GM23338 (cell line): ENCODE data around the gene SYNDIG1. TPM values are rescaled to one million over a fixed set of nuclear protein-coding genes. Genes with fewer than 3 reads are reported as not detected.

Experiments
- ATAC-seq: fragments of 200-7000 bp; cut with Tn5 transposase; 3 replicates; pipeline ENCODE4 v1.9.1; 2020
- DNase-seq: peaks from one replicate; pipeline ENCODE4 v3.0.0-alpha.2; 2015; ENCODE audit warnings: low spot score
- H2AFZ ChIP-seq: fragments of 200-600 bp; sonication (generic); 2 replicates; pipeline ENCODE4 v1.8.0; 2016; ENCODE audit warnings: antibody characterized with exemption, mild to moderate bottlenecking, moderate library complexity
- H3F3A ChIP-seq: fragments of 200-600 bp; sonication (generic); replicated peaks from 2 replicates; pipeline ENCODE4 v1.8.0; 2017; ENCODE audit warnings: antibody characterized with exemption, mixed run types, low read depth
- H3K27ac ChIP-seq: fragments of 200-600 bp; sonication (generic); 2 replicates; pipeline ENCODE4 v1.6.1; 2016; ENCODE audit warnings: low read depth
- H3K27me3 ChIP-seq: fragments of 200-600 bp; sonication (generic); 2 replicates; pipeline ENCODE4 v1.8.0; 2016; ENCODE audit warnings: mild to moderate bottlenecking, mixed run types, moderate library complexity; ENCODE audit not compliant: insufficient read depth
- H3K36me3 ChIP-seq: fragments of 200-600 bp; sonication (generic); 2 replicates; pipeline ENCODE4 v1.8.0; 2016; ENCODE audit warnings: mild to moderate bottlenecking; ENCODE audit not compliant: insufficient read depth
- H3K4me1 ChIP-seq: fragments of 200-600 bp; sonication (generic); 2 replicates; pipeline ENCODE4 v1.8.0; 2016; ENCODE audit warnings: mild to moderate bottlenecking, moderate library complexity; ENCODE audit not compliant: insufficient read depth
- H3K4me2 ChIP-seq: fragments of 200-600 bp; sonication (generic); 2 replicates; pipeline ENCODE4 v1.7.1; 2017; ENCODE audit warnings: mixed run types
- H3K4me3 ChIP-seq: fragments of 200-600 bp; sonication (generic); 2 replicates; pipeline ENCODE4 v1.6.1; 2016; ENCODE audit warnings: mixed run types
- H3K79me2 ChIP-seq: fragments of 200-600 bp; sonication (generic); replicated peaks from 2 replicates; pipeline ENCODE4 v1.8.0; 2017; ENCODE audit warnings: mild to moderate bottlenecking; ENCODE audit not compliant: insufficient read depth
- H3K9me2 ChIP-seq: fragments of 200-600 bp; sonication (generic); 2 replicates; pipeline ENCODE4 v1.8.0; 2017; ENCODE audit not compliant: insufficient read depth
- H4K20me1 ChIP-seq: fragments of 200-600 bp; sonication (generic); replicated peaks from 2 replicates; pipeline ENCODE4 v1.8.0; 2017; ENCODE audit warnings: mild to moderate bottlenecking; ENCODE audit not compliant: insufficient read depth
- H3K27ac Mint-ChIP-seq: 2 replicates; pipeline ENCODE4 v1.8.0; 2020; ENCODE audit warnings: inconsistent platforms, mild to moderate bottlenecking, moderate library complexity, mixed read lengths
- H3K27me3 Mint-ChIP-seq: 3 replicates; pipeline ENCODE4 v1.8.0; 2022; ENCODE audit warnings: low read depth, mild to moderate bottlenecking, moderate library complexity, mixed read lengths, inconsistent platforms; ENCODE audit not compliant: insufficient read depth, poor library complexity
- H3K36me3 Mint-ChIP-seq: 3 replicates; pipeline ENCODE4 v1.8.0; 2021; ENCODE audit warnings: low read depth, mild to moderate bottlenecking, inconsistent platforms, moderate library complexity, mixed read lengths
- H3K4me1 Mint-ChIP-seq: 3 replicates; pipeline ENCODE4 v1.8.0; 2020; ENCODE audit warnings: mild to moderate bottlenecking, inconsistent platforms, mixed read lengths
- H3K4me3 Mint-ChIP-seq: 3 replicates; pipeline ENCODE4 v1.8.0; 2021; ENCODE audit warnings: moderate library complexity, mild to moderate bottlenecking, inconsistent platforms, mixed read lengths
- H3K9me3 Mint-ChIP-seq: 3 replicates; pipeline ENCODE4 v1.8.0; 2020; ENCODE audit warnings: moderate library complexity, mild to moderate bottlenecking, inconsistent platforms, mixed read lengths
- CREB1 ChIP-seq: fragments of 250-450 bp; sonication (Bioruptor Pico); IDR thresholded peaks from 2 replicates; pipeline ENCODE4 v1.5.0; 2020; ENCODE audit warnings: low read depth, mild to moderate bottlenecking, moderate library complexity
- ETS1 ChIP-seq: IDR thresholded peaks from 2 replicates; pipeline ENCODE4 v1.6.1; 2016; ENCODE audit warnings: antibody characterized with exemption
- EZH2 ChIP-seq: fragments of 200-600 bp; sonication (generic); IDR thresholded peaks from one replicate; pipeline ENCODE4 v1.8.0; 2017; ENCODE audit warnings: antibody characterized with exemption, mild to moderate bottlenecking, low read depth; ENCODE audit not compliant: unreplicated experiment
- EZH2phosphoT487 ChIP-seq: fragments of 200-600 bp; sonication (generic); IDR thresholded peaks from one replicate; pipeline ENCODE4 v1.8.1; 2018; ENCODE audit warnings: antibody characterized with exemption; ENCODE audit not compliant: unreplicated experiment
- JUNB ChIP-seq: IDR thresholded peaks from one replicate; pipeline ENCODE4 v1.6.1; 2016; ENCODE audit warnings: antibody characterized with exemption; ENCODE audit not compliant: unreplicated experiment
- NANOG ChIP-seq: IDR thresholded peaks from 2 replicates; pipeline ENCODE4 v1.6.1; 2016; ENCODE audit warnings: antibody characterized with exemption, borderline replicate concordance
- POLR2AphosphoS5 ChIP-seq: IDR thresholded peaks from 2 replicates; pipeline ENCODE4 v1.6.1; 2016; ENCODE audit warnings: antibody characterized with exemption, low read depth
- REST ChIP-seq: IDR thresholded peaks from one replicate; pipeline ENCODE4 v1.6.1; 2018; ENCODE audit warnings: antibody characterized with exemption; ENCODE audit not compliant: unreplicated experiment
- STAT1 ChIP-seq: IDR thresholded peaks from one replicate; pipeline ENCODE4 v1.6.1; 2016; ENCODE audit warnings: antibody characterized with exemption; ENCODE audit not compliant: unreplicated experiment
- ZNF114 ChIP-seq: fragments of 250-450 bp; sonication (Bioruptor Pico); IDR thresholded peaks from 2 replicates; pipeline ENCODE4 v1.5.0; 2020; ENCODE audit warnings: mild to moderate bottlenecking, moderate library complexity
- ZNF331 ChIP-seq: fragments of 250-450 bp; sonication (Bioruptor Pico); IDR thresholded peaks from 2 replicates; pipeline ENCODE4 v1.5.0; 2020; ENCODE audit warnings: low read depth, mild to moderate bottlenecking, moderate library complexity
- ZNF462 ChIP-seq: fragments of 250-450 bp; sonication (Bioruptor Pico); IDR thresholded peaks from 2 replicates; pipeline ENCODE4 v1.5.0; 2020; ENCODE audit warnings: mild to moderate bottlenecking, moderate library complexity
- polyA plus RNA-seq: library from polyadenylated mRNA; unstranded; fragments of >200 nt; fragmentation: Nextera tagmentation; extraction: Ambion mirVana; gene quantifications from 2 replicates; pipeline ENCODE4 v1.2.1, GENCODE V29; 2016
- total RNA-seq: library from RNA; depleted of rRNA; stranded (reverse); fragments of >200 nt; shearing (Covaris generic); gene quantifications from 2 replicates; pipeline ENCODE4 v1.2.3, GENCODE V29; 2014

SYNDIG1 gene
- total and polyA plus RNA-seq, 2 experiments from 2014 or later: 2.8 to 4.8 TPM

- TF ChIP-seq ZNF331 (no peak), CREB1 (CRISPR knock-in tag) (no peak), REST (no peak), EZH2phosphoT487 (no peak), ZNF114 (CRISPR knock-in tag) (no peak), STAT1 (no peak)
These were observed 16.6 kb downstream of the SYNDIG1 start (continued) for GRCh38 chr20:24485981-24486380.

GRCh38 chr20:24487240-24487639, 17.8 kb downstream of the SYNDIG1 start:
- H3K79me2 ChIP-seq: peaks cover 23% of the 10 kb centered on the region
- no peaks in the 10 kb centered on the region for H3K36me3 ChIP-seq
- no peak overlapping the region for H3K4me3 ChIP-seq
- H3K4me1 Mint-ChIP-seq: peaks cover 35% of the 10 kb centered on the region
- H3K4me1 ChIP-seq: peaks cover 7% of the 10 kb centered on the region
- H3K9me3 Mint-ChIP-seq: no peaks in the 10 kb centered on the region
- ATAC-seq (no peak), DNase-seq (no peak)
- no peaks in the 10 kb centered on the region for H3K27me3 ChIP-seq
- H3K27ac Mint-ChIP-seq: no peak overlapping the region
- H3K27me3 Mint-ChIP-seq: peaks cover 13% of the 10 kb centered on the region
- no peaks in the 10 kb centered on the region for H3F3A ChIP-seq
- no peaks in the 10 kb centered on the region for H3K9me2 ChIP-seq
- no peak overlapping the region for H3K4me3 Mint-ChIP-seq
- no peak overlapping the region for H2AFZ ChIP-seq
- H3K27ac ChIP-seq: no peak overlapping the region
- 0 out of 2 replicates have a peak, but pooled peaks cover 1% of the 10 kb centered on the region for H4K20me1 ChIP-seq
- H3K4me2 ChIP-seq: no peak overlapping the region
- peaks cover 8% of the 10 kb centered on the region; the same call in 2 of the 3 replicates for H3K36me3 Mint-ChIP-seq
- no peak for TF ChIP-seq ZNF462 (CRISPR knock-in tag)
- no peak for TF ChIP-seq ZNF114 (CRISPR knock-in tag)
- TF ChIP-seq EZH2phosphoT487: no peak
- TF ChIP-seq ZNF331: no peak
- TF ChIP-seq NANOG: no peak
- no peak for TF ChIP-seq JUNB
- TF ChIP-seq EZH2: no peak
- no peak for TF ChIP-seq ETS1
- no peak for TF ChIP-seq POLR2AphosphoS5
